ENCODE data around the gene LRRC8D. TPM values are rescaled to one million over a fixed set of nuclear protein-coding genes. Genes with fewer than 3 reads are reported as not detected.

LRRC8D gene
- total RNA-seq, 1 experiment from 2014 or later = 43.3 TPM

GRCh38 chr1:89841507-89841906, 20.7 kb downstream of the LRRC8D start:
- no TSS peak for BruUV-seq (replicated peaks)
- ChIA-PET CTCF (no interaction called here), POLR2A (no interaction called here)
- Histone ChIP-seq H3K36me3 (ENCODE audit: control insufficient read depth, insufficient read depth, low read length) (no peaks in the 10 kb centered on the region), H3K27ac (ENCODE audit: low read length) (no peak overlapping the region), H3K4me3 (ENCODE audit: low read depth in 2 of 2, low read length in 2 of 2) (no peak overlapping the region), H3K4me1 (ENCODE audit: control insufficient read depth, insufficient read depth, low read length) (peaks cover 18% of the 10 kb centered on the region), H3K27me3 (ENCODE audit: control insufficient read depth, insufficient read depth, low read length) (no peaks in the 10 kb centered on the region), H3K9me3 (ENCODE audit: control insufficient read depth, insufficient read depth, low read depth, low read length) (no peaks in the 10 kb centered on the region)
- DNase-seq (ENCODE audit: low read depth, low spot score) (no peak), ATAC-seq (no peak)
- TF ChIP-seq TCF7L2 (IDR thresholded peaks at IDR 0.05; ENCODE audit: low read depth, low read length) (no peak), CTCF (IDR thresholded peaks at IDR 0.05) (no peak), SIN3A (IDR thresholded peaks at IDR 0.05; ENCODE audit: borderline replicate concordance, insufficient read depth, low read depth, low read length) (no peak), POLR2AphosphoS5 (IDR thresholded peaks at IDR 0.05; ENCODE audit: low read depth, low read length) (no peak), REST (IDR thresholded peaks at IDR 0.05; ENCODE audit: insufficient read depth in 1 of 2, low read depth in 2 of 2, low read length in 1 of 2) (no peak)
- intact Hi-C loops (cut with micrococcal nuclease; ENCODE audit: unreplicated experiment) = loop anchor here (5.0 kb wide), 1 partner anchor 146 kb away; no protein-coding TSS in a partner anchor
- in situ Hi-C loops (cut with HindIII; ENCODE audit: low pct_unique_long_range_greater_than_20kb, low sequenced_read_pairs) = no loop called here

- TF ChIP-seq REST (IDR thresholded peaks at IDR 0.05; ENCODE audit: insufficient read depth in 1 of 2, low read depth in 2 of 2, low read length in 1 of 2) (no peak), TCF7L2 (IDR thresholded peaks at IDR 0.05; ENCODE audit: low read depth, low read length) (no peak), SIN3A (IDR thresholded peaks at IDR 0.05; ENCODE audit: borderline replicate concordance, insufficient read depth, low read depth, low read length) (no peak), CTCF (IDR thresholded peaks at IDR 0.05) (no peak), POLR2AphosphoS5 (IDR thresholded peaks at IDR 0.05; ENCODE audit: low read depth, low read length) (no peak)
- no peak for DNase-seq (ENCODE audit: low read depth, low spot score)
- ChIA-PET POLR2A (interaction anchor here (0.6 to 1.1 kb wide), 4 partner anchors 21 to 1599 kb away, joined by 3 to 5 read pairs (median 4); no protein-coding TSS in a partner anchor), CTCF (interaction anchor here (0.6 to 1.1 kb wide), 4 partner anchors 30 to 386 kb away, joined by 3 to 11 read pairs (median 6); no protein-coding TSS in a partner anchor)
- BruUV-seq (replicated peaks) = no TSS peak
- in situ Hi-C loops (cut with HindIII; ENCODE audit: low pct_unique_long_range_greater_than_20kb, low sequenced_read_pairs) (no loop called here), intact Hi-C loops (cut with micrococcal nuclease; ENCODE audit: unreplicated experiment) (loop anchor here (5.0 kb wide), 1 partner anchor 145 kb away; no protein-coding TSS in a partner anchor)
- Histone ChIP-seq H3K9me3 (ENCODE audit: control insufficient read depth, insufficient read depth, low read depth, low read length) (no peaks in the 10 kb centered on the region), H3K36me3 (ENCODE audit: control insufficient read depth, insufficient read depth, low read length) (no peaks in the 10 kb centered on the region), H3K4me3 (ENCODE audit: low read depth in 2 of 2, low read length in 2 of 2) (peak overlapping the region; percentile 65 to 79), H3K27me3 (ENCODE audit: control insufficient read depth, insufficient read depth, low read length) (no peaks in the 10 kb centered on the region), H3K4me1 (ENCODE audit: control insufficient read depth, insufficient read depth, low read length) (peaks cover 18% of the 10 kb centered on the region), H3K27ac (ENCODE audit: low read length) (peak overlapping the region; percentile 80)
- ATAC-seq = peak; percentile 74
Measured at GRCh38 chr1:89842567-89843272, 21.9 kb downstream of the LRRC8D start.

Measured in Panc1 (cell line).